SK-N-SH (cell line): ENCODE measurements around the gene HEY2. TPM values are rescaled to one million over a fixed set of nuclear protein-coding genes. Genes with fewer than 3 reads are reported as not detected.
"Not testable (repeated sequence)": the region's sequence is repeated elsewhere in the genome, so short reads cannot be mapped to it uniquely, and the experiment has no call there.

Experiments used
- CTCF ChIA-PET: fragments of 300-600, 350-600 bp; formaldehyde crosslinking; extraction: SDS; loops from one replicate; lab custom pipeline; 2021; lab: Yijun Ruan, JAX
- POLR2A ChIA-PET: fragments of 350-600 bp; sonication (Branson Sonifier 250); formaldehyde crosslinking; extraction: SDS; loops from one replicate; lab custom pipeline; 2020; ENCODE audit warnings: antibody characterized with exemption, inconsistent platforms; lab: Yijun Ruan, JAX
- DNase-seq: peaks from one replicate; pipeline ENCODE4 v3.0.0; 2012
- H2AFZ ChIP-seq: fragments of 200-600 bp; sonication (generic); 2 replicates; pipeline ENCODE4 v1.8.1; 2016; ENCODE audit warnings: antibody characterized with exemption, mild to moderate bottlenecking, low read depth
- H3F3A ChIP-seq: fragments of 200-600 bp; sonication (generic); replicated peaks from 2 replicates; pipeline ENCODE3; 2016; ENCODE audit warnings: antibody characterized with exemption, mild to moderate bottlenecking; ENCODE audit not compliant: insufficient read depth
- H3K27ac ChIP-seq, 2 experiments: fragments of 200-500 bp in 1 of 2; fragments of 200-600 bp in 1 of 2; sonication (Bioruptor generic) in 1 of 2; sonication (generic), shearing (Covaris generic) in 1 of 2; 2 replicates each; pipeline versions ENCODE4 v1.5.1 to v1.6.1; 2014 to 2016; ENCODE audit warnings: low read depth in 2 of 2, inconsistent platforms in 1 of 2, low read length in 1 of 2, mild to moderate bottlenecking in 1 of 2, mixed read lengths in 1 of 2
- H3K27me3 ChIP-seq: fragments of 200-600 bp; sonication (generic), shearing (Covaris generic); 2 replicates; pipeline ENCODE4 v1.6.1; 2016; ENCODE audit warnings: mixed run types; ENCODE audit not compliant: insufficient read depth
- H3K36me3 ChIP-seq, 2 experiments: fragments of 200-500 bp in 1 of 2; fragments of 200-600 bp in 1 of 2; sonication (Bioruptor generic) in 1 of 2; sonication (generic) in 1 of 2; replicated peaks in 1 of 2; 2 replicates each; pipeline versions ENCODE3 to v1.5.1; 2014 to 2016; ENCODE audit warnings: low read length in 1 of 2, mild to moderate bottlenecking in 1 of 2; ENCODE audit not compliant: insufficient read depth in 2 of 2, control insufficient read depth in 1 of 2
- H3K4me1 ChIP-seq, 2 experiments: fragments of 200-500 bp in 1 of 2; fragments of 200-600 bp in 1 of 2; sonication (Bioruptor generic) in 1 of 2; sonication (generic), shearing (Covaris generic) in 1 of 2; 2 replicates each; pipeline versions ENCODE4 v1.5.1 to v1.6.1; 2014 to 2016; ENCODE audit warnings: low read depth in 1 of 2, low read length in 1 of 2, mixed run types in 1 of 2; ENCODE audit not compliant: insufficient read depth in 2 of 2, control insufficient read depth in 1 of 2
- H3K4me2 ChIP-seq: fragments of 200-600 bp; sonication (generic), shearing (Covaris generic); 2 replicates; pipeline ENCODE4 v1.6.1; 2017; ENCODE audit warnings: mixed run types
- H3K4me3 ChIP-seq, 2 experiments: fragments of 200-500 bp in 1 of 2; fragments of 200-600 bp in 1 of 2; sonication (Bioruptor generic) in 1 of 2; sonication (generic), shearing (Covaris generic) in 1 of 2; 2 replicates each; pipeline versions ENCODE4 v1.5.1 to v1.8.1; 2014 to 2016; ENCODE audit warnings: low read depth in 2 of 2, inconsistent platforms in 1 of 2, low read length in 1 of 2, mild to moderate bottlenecking in 1 of 2, mixed read lengths in 1 of 2, moderate library complexity in 1 of 2
- H3K79me2 ChIP-seq: fragments of 200-600 bp; sonication (generic); 2 replicates; pipeline ENCODE4 v1.8.1; 2017; ENCODE audit warnings: mild to moderate bottlenecking; ENCODE audit not compliant: insufficient read depth
- H3K9ac ChIP-seq: fragments of 200-600 bp; sonication (generic); 2 replicates; pipeline ENCODE4 v1.6.1; 2017; ENCODE audit warnings: mixed run types
- H3K9me2 ChIP-seq: fragments of 200-600 bp; sonication (generic); 2 replicates; pipeline ENCODE4 v1.6.1; 2017; ENCODE audit warnings: mixed run types
- H3K9me3 ChIP-seq: fragments of 200-600 bp; sonication (generic); 2 replicates; pipeline ENCODE4 v1.6.1; 2017; ENCODE audit warnings: mixed run types, mild to moderate bottlenecking, moderate library complexity
- H4K20me1 ChIP-seq: fragments of 200-600 bp; sonication (generic); 2 replicates; pipeline ENCODE4 v1.6.1; 2017; ENCODE audit warnings: mild to moderate bottlenecking, mixed run types; ENCODE audit not compliant: insufficient read depth
- EZH2phosphoT487 ChIP-seq: fragments of 200-600 bp; sonication (generic); IDR thresholded peaks from 2 replicates; pipeline ENCODE4 v1.6.1; 2017; ENCODE audit warnings: low read depth, mixed run types, mild to moderate bottlenecking, antibody characterized with exemption, moderate library complexity, borderline replicate concordance
- FOXM1 ChIP-seq: IDR thresholded peaks from 2 replicates; pipeline ENCODE4 v1.4.0; 2012; ENCODE audit warnings: low read depth, mild to moderate bottlenecking
- GATA2 ChIP-seq: sonication (generic); formaldehyde crosslinking; IDR thresholded peaks from 2 replicates; pipeline ENCODE4 v1.5.0; 2020; ENCODE audit warnings: mild to moderate bottlenecking, missing genetic modification reagents
- PBX3 ChIP-seq: IDR thresholded peaks from 2 replicates; pipeline ENCODE4; 2012
- RAD21 ChIP-seq: IDR thresholded peaks from 2 replicates; pipeline ENCODE4 v1.6.1; 2012; ENCODE audit warnings: mild to moderate bottlenecking, low read length
- RFX5 ChIP-seq: IDR thresholded peaks from 2 replicates; pipeline ENCODE4 v1.6.1; 2012; ENCODE audit warnings: mild to moderate bottlenecking, improper control_type of control experiment, low read length
- TAF1 ChIP-seq: IDR thresholded peaks from 2 replicates; pipeline ENCODE4 v1.6.1; 2012; ENCODE audit warnings: low read depth, mild to moderate bottlenecking, low read length, moderate library complexity, borderline replicate concordance
- TCF12 ChIP-seq: IDR thresholded peaks from 2 replicates; pipeline ENCODE4 v1.4.0; 2012
- WGBS: methylation state at CpG from one replicate; pipeline ENCODE4 v1.1.6; 2017; ENCODE audit warnings: low lambda C conversion rate; 5-methylcytosine and 5-hydroxymethylcytosine counted together
- polyA plus RNA-seq, 3 experiments: library from polyadenylated mRNA; depleted of rRNA; stranded (reverse); fragments of >200 nt; gene quantifications; 2 replicates each; pipeline ENCODE4 v1.2.3, GENCODE V29; 2012

Gene HEY2
- polyA plus RNA-seq, 1 of the 3 experiments (the other 2 are of a cell fraction): not detected

GRCh38 chr6:125804264-125804663, 54.8 kb downstream of the HEY2 start:
- Histone ChIP-seq H3F3A (no peaks in the 10 kb centered on the region), H3K79me2 (peaks cover 21% of the 10 kb centered on the region), H3K4me1 (peaks cover 12 to 17% of the 10 kb centered on the region in 2 experiments; a peak in 3 of 4 replicates), H3K27me3 (no peaks in the 10 kb centered on the region), H3K4me2 (no peak overlapping the region), H3K36me3 (peaks cover 4 to 5% of the 10 kb centered on the region in 2 experiments), H2AFZ (no peak overlapping the region), H3K9ac (no peak overlapping the region), H3K27ac (peak overlapping the region in 1 of 2 experiments; percentile 63; a peak in 2 of 4 replicates), H3K4me3 (no peak overlapping the region), H3K9me2 (no peaks in the 10 kb centered on the region), H3K9me3 (no peaks in the 10 kb centered on the region), H4K20me1 (no peaks in the 10 kb centered on the region)
- TF ChIP-seq TCF12: peak; percentile 7; the same call in 1 of the 2 replicates
- no peak for TF ChIP-seq FOXM1
- TF ChIP-seq PBX3: peak; percentile 49
- ChIA-PET CTCF (no interaction called here), POLR2A (no interaction called here)
- DNase-seq: no peak

- H4K20me1 ChIP-seq, H3K27ac ChIP-seq, H3K9me2 ChIP-seq, H2AFZ ChIP-seq, H3K9ac ChIP-seq, H3K27me3 ChIP-seq, DNase-seq, H3F3A ChIP-seq, POLR2A ChIA-PET, H3K9me3 ChIP-seq, H3K36me3 ChIP-seq, H3K4me2 ChIP-seq, H3K4me3 ChIP-seq: not testable (repeated sequence)
- CTCF ChIA-PET: interaction anchor here (0.6 kb wide), 1 partner anchor 151 kb away, joined by 3 read pairs; the partner anchor contains the start of gene HINT3
- WGBS: 94% methylated on average over 10 of the region's 10 CpGs
- Histone ChIP-seq H3K79me2 (peaks cover 27% of the 10 kb centered on the region), H3K4me1 (peaks cover 15 to 21% of the 10 kb centered on the region in 2 experiments; a peak in 3 of 4 replicates)
Measured at GRCh38 chr6:125804866-125805425, 55.5 kb downstream of the HEY2 start.

GRCh38 chr6:125806813-125807212, 57.4 kb downstream of the HEY2 start:
- 94% methylated on average over 4 of the region's 4 CpGs for WGBS
- Histone ChIP-seq H3K4me2 (no peak overlapping the region), H3K79me2 (peaks cover 36% of the 10 kb centered on the region), H3K27ac (no peak overlapping the region), H3K4me1 (peaks cover 27 to 28% of the 10 kb centered on the region in 2 experiments; a peak in 3 of 4 replicates), H3F3A (peaks cover 10% of the 10 kb centered on the region), H3K4me3 (no peak overlapping the region), H3K9me2 (no peaks in the 10 kb centered on the region), H2AFZ (no peak overlapping the region)
- POLR2A ChIA-PET: no interaction called here
- TF ChIP-seq EZH2phosphoT487 (no peak), RAD21 (no peak), RFX5 (no peak), FOXM1 (no peak), TAF1 (no peak), GATA2 (no peak)
- TF ChIP-seq, all 33 proteins: peak for 0
- Histone ChIP-seq H3K9ac (no peak overlapping the region), H3K36me3 (peaks cover 4 to 5% of the 10 kb centered on the region in 2 experiments), H3K27me3 (no peaks in the 10 kb centered on the region), H3K9me3 (no peaks in the 10 kb centered on the region), H4K20me1 (no peaks in the 10 kb centered on the region)
- CTCF ChIA-PET: interaction anchor here (1.1 to 2.2 kb wide), 5 partner anchors 10 to 150 kb away, joined by 3 to 9 read pairs (median 4); partner anchors contain the start of genes HINT3 and NCOA7
- no peak for DNase-seq
